SW 1271 (cell line): ENCODE data around the gene AGBL1.

Experiments
- DNase-seq, 2 experiments: peaks; one replicate each; lab custom pipeline; 2025; lab: John Stamatoyannopoulos, UW

Gene AGBL1

DNA sequence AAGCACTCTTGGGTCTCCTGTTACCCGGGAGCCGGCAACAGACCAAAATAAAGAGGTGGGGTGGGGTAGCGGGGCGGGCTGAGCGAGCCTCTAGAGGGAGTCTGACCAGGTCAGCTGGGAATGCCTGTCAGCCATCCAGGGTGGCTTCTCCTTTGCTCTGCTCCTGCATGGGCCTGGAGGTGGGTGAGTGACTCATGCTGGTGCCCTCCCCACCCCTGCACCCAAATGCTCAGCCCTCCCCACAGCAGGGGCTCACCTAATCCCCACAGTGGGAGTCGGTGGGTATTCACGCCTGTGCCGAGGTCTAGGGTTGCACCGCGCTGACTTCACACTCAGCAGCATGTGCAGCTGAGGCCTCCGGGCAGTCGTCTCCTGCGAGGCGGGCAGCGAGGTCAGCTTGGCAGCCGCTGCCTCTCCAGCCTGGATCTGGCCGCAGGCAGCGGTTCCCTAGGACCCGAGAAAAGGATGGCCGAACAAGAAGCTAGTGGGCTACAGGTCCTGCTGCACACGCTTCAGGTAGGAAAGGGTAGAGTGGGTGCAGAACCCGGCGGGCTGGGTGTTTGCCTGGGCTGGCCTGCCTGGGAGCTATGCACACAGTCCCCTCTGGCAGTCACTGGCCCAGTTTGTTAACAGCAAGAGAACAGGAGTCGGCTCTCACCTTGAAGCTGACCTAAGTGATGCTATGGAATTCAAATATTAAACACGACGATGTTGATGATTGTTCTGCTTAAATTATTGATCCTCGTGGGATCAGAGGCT lies at the start of gene AGBL1:
AGBL1 (plus strand) TSS at position 364 of the 759 bp plus-strand sequence.
- no peak for DNase-seq

DNA sequence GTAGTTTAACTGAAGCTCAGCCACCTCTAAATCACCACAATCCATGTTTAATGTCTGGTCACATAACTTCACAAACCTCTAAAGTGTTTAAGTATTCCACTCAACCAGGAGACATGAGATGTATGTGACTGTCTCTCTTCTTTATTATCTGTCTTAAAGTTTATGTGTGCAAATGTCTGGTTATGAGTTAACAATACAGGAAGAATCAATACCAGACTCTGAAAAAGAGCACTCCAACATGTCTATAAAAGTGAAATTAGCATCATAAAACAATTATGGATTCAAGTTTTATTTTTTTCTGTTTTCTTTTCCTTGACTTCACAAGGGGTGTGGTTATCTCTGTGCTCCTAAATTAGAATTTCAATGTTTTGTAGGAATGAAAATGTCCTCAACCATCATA lies 44.8 kb upstream of the AGBL1 start:
- no peak for DNase-seq

DNA sequence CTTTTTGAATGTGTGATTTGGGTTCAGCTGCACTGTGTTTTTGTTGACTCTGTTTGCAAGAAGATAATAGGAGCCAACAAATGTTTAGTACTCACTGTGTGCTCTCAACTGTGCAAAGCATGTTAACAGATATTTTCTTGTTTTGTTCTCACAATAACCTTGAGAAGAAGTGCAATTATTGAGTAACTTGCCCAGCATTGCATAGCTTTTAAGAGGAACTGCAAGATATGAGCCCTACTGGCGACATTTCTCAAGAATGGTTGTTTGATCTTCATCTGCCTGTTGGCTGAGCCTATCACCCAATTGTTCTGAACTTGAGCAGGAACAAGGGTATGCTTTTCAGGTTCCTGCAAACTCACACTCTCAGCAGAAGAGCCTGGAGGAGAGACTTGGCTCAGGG lies 43.4 kb upstream of the AGBL1 start:
- DNase-seq: no peak

DNA sequence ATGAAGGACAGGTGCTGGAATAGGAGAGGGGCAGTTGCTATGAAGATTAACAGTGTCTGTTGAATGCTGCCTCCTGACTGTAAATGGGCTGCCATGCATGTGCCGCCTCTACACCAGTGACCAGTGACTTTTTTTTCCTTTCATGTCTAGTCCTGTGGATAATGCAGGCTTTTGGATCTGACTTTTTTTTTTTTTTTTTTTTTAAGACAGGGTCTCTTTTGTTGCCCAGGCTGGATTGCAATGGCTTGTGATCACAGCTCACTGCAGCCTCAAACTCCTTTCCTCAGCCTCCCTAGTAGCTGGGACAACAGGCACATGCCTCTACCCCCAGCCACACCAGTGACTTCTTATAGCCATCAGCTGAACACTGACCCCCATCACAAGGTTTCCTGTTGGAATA lies 41.2 kb upstream of the AGBL1 start:
- no peak for DNase-seq

DNA sequence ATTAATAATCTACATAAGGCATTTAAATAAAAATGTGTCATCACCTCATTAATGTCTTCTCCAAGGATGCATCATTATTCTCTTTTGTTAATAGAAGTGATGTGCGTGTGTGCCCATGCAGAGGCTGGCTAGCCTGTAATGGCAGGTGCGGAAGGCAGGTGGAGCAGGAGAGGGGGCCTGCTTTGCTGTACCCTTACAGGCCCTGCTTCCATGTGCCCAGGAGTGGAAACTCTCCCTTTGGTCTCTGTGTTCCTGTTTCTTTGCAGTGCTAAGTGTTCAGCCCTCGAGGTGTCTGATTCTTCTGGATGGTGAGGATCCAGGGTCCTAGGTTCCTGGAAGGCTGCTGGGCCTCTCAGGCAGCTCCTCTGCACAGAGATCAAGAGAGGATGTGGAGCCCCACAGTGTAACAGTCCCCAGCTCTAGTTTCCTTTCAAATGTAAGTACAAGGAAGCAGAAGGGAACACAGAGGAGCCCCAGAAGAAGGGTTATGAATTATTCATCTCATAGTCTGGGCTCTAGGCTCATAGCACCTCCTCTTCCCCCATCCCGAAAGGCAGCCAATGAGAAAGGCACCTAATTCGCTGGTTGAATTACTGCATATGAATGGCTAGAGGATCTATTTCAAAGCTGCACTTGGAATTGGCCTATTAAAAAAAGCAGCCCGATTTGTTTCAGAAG lies 39.2 kb upstream of the AGBL1 start:
- DNase-seq: no peak

DNA sequence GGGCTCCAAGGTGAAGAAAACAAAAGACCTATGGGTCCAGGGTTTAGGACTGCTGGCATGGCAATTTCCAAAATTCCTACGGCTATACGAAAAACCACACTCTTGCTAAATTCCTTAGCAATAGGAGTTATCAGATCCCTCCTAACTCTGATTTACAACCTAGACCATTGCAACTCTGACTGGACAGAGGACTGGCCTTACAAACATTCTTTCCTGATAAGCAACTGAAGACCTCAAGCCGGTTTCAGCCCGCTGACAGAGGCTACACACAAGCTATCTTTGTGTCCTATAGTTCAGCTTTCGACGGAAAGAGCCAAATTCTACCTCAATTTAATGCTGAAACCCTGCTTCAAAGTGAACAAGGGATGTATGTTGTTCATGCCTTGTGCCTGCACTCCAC lies 38.3 kb upstream of the AGBL1 start:
- no peak for DNase-seq

DNA sequence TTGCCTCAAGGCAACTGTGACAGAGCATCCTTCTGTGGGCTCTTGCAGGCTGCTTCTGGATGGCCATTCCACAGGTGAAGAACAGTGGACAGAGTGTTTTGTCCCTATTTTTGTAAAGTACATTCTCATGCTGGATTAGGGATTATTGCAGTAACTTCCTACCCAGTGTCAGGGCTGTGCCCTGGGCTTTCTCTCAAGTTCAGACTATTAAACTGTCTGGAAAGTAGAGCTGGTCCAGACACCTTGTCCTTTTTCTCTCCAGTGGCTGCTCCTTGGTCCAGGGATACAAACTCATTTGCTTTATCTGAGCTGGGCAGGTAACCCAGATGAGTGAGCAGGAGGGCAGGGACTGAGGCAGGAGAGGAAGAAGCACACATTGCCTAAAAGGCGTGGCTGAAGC lies 37.4 kb upstream of the AGBL1 start:
- no peak for DNase-seq

DNA sequence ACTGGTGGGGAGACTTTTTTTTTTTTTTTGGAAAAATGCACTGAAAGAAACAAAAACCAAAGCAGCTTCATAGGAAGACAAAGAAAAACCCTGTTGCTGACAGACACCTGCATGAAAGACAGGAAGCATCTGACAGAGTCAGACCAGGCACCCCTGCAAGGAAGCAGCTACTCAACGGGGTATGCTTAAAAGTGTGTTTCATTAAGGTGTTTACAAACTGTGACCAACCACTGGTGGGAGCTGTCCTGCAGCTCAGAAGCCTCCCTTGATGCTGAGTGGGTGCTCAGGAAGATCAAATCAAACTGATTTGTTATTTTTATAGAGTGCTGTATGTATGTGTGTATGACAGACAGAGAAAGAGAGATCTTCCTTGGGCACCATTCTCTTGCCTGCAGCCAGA lies 34.7 kb upstream of the AGBL1 start:
- DNase-seq: no peak

DNA sequence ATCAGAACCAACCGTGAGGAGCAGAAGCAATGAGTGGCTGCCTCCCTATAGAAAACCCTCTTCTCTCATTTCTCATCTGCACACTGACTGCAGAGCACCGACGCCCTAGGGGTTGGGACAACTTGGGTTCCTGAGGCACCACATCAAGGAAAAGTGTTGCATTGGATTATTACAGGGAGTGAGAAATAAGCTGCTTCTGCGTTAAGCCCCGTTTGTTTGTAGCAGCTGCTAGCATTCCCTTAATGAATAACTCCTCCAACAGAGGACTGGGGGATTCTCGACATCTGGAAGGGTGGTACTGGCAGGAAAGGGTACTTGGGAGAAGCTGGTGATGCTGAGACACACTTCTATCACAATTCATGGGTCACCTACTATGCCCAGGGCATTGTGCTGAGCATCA lies 25.3 kb upstream of the AGBL1 start:
- no peak for DNase-seq

DNA sequence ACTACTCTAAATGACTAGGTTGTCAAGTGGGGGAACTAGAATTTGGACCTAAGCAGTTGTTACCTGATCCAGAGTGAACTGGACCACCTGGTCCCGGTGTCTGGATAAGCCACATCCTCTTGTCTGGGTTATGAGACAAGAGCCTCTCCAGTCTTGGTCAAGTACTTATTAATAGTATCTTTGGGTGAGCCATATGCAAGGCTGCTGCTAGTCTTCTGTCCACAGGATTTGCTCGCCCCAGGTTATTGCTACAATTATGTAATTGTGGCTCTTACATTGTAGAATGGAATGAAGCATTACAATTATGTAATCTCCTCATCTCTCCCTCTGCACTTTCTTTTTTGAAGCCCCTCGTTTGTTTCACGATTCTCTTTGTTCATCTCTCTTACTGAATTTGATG lies 24.0 kb upstream of the AGBL1 start:
- DNase-seq: no peak

DNA sequence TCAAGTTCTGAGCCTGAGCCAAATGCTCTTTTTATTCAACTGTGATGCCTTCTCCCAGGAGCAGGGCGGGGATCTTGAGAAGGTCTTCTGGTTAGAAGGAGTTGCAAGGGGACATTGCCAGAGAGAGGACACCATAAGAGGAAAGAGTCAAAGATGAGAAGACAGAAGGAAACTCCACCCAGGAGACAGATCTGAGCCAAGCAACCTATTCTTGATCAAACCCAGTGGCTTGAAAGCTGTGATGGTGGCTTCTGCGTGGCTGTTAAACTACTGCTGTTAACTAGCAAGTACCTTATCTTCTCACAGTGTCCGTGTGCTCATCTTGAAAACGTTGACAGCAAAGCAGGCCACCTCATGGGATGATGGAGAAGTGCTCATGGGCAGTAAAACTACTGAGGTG lies 19.8 kb upstream of the AGBL1 start:
- no peak for DNase-seq

DNA sequence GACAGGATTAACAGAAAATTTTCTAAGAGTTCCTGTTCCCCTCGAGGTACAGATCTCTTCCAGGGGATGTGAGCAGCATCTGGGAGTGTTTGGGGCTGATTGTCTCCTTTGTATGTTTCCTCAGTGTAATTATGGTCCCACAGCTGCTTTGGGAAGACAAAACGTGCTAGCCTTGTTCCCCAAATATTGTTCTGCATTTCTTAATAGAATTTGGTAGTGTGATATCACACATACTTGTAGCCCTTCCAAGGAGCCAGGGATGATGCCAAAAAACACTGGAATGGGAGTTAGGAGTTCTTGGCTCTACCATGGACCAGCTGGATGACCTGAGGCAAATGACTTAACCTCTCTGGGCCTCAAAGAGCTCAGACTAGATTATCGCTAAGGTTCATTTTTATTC lies 19.0 kb upstream of the AGBL1 start:
- no peak for DNase-seq

DNA sequence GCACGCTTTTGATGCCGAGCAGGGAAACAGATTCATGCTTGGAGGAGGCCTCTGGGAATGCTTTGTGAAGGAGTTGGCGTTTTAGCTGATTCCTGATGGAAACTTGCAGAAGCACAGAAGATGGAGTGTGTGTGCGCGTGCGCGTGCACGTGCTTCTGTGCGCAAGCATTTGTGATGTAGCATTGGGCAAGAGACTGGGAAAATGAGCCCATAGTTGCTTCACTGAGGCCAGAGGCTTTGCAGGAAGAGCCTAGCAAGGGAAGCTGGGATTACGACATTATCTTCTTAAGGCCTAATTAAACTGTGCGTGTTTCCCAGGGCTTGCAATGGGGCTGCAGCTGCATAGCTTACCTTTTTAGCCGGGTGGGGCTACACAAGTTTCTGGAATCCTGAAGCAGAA lies 18.1 kb upstream of the AGBL1 start:
- no peak for DNase-seq

DNA sequence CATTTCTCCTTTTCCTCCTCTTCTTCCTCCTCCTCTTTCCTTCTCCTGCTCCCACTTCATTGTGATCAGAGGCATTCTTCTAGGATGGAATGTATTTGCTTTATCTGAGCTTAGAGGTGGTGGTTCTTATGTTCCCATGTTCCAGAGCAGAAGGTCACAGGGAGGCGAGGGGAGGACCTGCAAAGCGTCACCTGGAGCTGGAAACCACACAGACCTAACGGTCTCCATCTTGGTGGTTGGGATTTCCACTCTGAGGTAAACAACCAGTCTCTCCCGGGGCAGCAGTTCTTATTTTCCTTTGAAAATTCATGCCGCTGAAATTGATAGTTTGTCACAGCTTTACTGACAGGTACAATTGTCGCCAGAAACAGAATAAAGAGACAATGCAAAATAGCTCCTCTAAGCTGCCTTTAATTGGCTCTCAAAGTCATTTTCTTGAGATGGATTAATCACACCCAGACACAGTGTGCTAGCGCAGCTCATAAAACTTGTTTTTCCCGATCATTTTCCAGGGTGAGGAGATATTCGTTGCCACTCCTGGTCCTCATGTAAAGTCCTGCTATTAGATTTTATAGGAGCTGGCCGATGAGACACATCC lies 16.9 kb upstream of the AGBL1 start:
- no peak for DNase-seq

DNA sequence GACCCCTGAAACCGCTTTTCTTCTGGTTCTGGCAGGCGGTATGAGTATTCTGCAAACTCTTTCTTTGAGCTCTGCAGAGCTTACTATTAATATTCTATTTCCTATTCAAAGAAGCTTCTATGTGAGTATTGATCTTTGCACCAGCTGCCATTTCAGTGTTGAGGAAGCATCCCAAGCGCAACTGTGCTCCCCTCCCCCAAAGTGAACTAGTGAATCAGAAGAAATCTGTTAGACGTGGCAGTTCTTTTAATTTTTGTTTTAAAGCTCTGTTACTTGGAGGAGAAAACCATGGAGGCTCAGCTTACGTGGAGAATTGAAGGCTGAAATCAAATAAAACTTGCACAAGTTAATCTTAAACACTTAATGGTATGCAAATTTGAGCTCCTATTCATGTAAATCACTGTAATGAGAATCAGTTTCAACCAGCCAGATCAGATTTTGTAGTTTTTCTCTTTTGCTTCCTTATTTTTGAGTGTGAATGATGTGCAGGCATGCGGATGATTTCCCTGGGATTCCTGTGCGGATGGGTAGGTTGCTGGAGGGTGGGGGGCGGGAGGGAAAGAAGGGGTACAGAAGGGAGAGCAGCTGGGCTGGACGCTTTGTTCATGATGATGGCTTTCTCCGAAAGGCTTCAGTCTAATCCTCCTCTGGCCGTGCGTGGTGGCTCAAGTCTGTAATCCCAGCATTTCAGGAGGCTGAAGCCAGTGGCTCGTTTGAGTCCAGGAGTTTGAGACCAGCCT lies 16.1 kb upstream of the AGBL1 start:
- DNase-seq: no peak

DNA sequence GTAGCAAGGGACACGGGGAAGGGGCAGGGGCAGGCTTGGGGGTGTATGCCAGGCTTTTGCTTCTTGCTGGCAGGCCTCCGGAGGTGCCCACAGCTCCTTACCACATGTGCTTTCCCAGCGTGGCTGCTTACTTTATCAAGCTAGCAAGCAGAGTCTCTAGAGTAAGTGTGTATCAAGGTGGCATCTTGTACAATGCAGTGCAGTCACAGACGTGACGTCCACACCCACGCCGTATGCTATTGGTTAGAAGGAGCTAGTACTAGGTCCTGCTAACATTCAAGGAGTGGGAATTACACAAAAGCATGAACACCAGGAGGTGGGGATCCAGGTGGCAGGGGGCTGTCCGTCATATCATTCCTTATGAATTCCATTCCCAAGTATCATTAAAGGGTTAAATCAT lies 15.3 kb upstream of the AGBL1 start:
- no peak for DNase-seq

DNA sequence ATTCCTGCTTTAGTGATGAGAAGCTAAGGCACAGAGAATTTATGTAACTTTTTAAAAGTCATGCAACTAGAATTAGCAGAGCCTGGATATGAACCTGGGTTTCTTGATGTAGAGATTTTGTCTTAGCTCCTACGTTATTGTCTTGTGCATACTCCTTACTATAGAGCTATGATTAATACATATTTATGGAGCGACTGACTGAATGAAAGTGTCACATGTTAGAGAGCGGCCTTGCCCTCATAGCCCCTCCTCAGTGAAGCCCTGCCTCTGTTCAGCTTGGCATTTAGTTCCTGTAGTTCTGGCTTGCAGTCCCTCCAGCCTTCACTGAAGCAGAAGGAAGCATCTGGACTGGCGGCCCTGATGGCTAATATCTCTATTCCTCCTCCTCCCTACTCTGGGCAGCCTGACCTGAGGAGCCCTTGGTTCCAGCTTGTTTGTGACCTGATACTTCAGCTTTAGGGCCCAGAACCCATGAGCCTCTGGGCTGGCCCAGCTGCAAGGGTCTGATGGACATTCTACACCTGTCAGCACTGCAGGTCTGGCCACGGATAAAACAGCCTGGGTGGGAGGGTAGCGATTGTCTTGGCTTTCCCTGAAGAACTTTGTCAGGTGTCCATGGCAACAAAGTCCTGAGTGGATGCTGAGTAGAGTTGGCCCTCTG lies 13.4 kb upstream of the AGBL1 start:
- DNase-seq: no peak

DNA sequence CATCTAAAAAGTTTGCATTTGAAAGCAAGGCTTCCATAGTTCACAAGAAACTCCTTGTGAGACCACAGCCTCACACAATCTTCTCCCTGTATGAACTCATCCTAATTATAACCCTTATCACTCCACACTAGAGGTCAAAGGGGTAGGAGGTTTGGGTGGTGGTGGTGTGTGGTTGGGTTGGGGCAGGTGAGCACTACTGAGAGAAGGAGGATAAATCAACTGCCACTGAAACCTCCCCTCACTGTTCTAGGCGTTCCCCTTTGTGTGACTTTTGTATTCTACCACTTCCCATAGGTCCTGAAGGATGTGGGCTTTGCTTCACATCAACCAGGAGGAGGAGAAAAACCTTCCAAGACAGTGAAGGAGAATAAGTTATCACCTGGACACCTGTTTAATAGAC lies 6.4 kb upstream of the AGBL1 start:
- DNase-seq: no peak

DNA sequence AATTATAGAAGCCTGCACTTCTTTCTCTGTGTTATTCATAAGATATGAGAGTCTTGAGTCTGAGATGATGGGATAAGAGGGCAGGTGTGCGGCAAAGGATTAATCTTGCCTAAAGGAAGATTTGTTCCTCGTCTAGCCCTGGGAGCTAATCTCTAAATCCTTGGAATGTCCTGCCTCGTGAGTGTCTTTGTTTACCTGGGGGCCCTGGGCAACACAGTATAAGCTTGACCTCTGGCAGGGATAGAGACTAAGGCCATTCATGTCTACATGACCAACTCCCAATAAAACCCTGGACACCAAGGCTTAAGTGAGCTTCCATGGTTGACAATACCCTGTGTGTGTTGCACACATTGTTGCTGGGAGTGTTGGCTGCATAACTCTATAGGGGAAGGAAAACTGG lies 3.2 kb upstream of the AGBL1 start:
- DNase-seq: no peak

DNA sequence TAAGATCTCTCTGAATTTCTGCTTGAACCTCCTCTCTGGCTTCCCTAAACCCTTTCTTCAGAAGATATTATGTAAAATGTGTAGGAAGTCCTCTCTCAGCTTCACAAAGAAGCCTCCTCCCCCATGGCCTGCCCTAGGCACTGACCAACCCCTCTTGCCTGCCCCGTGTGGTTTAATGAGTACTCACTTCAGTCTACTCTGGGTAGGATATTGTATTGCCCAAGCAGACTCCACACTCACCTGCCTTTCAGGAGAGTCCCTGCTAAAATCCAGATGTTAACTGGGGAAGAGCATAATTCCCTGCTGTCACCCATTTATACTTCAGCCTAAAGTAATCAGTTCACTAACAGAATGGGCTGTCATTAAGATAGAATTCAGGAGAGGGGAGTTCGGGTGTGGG lies 2.6 kb upstream of the AGBL1 start:
- DNase-seq: no peak

DNA sequence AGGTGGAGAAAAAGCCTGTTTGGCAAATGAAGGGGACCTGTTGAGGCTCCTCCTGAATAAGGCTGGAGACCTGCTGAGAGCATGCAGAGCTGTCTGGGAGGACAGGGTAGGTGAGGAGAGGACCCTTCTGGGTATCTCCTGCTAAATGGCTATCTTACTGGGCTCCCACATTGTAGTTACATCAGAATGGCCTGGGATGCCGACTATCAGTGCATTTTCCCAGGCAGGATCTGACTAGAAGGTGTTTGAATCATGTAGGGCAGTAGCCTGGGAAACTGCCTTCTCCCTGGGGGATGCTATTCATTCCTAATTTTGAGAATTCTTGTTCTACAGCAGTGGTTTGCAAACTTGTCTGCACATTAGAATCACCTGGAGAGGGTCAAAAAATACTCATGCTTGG lies 631 bp downstream of the AGBL1 start:
- no peak for DNase-seq

DNA sequence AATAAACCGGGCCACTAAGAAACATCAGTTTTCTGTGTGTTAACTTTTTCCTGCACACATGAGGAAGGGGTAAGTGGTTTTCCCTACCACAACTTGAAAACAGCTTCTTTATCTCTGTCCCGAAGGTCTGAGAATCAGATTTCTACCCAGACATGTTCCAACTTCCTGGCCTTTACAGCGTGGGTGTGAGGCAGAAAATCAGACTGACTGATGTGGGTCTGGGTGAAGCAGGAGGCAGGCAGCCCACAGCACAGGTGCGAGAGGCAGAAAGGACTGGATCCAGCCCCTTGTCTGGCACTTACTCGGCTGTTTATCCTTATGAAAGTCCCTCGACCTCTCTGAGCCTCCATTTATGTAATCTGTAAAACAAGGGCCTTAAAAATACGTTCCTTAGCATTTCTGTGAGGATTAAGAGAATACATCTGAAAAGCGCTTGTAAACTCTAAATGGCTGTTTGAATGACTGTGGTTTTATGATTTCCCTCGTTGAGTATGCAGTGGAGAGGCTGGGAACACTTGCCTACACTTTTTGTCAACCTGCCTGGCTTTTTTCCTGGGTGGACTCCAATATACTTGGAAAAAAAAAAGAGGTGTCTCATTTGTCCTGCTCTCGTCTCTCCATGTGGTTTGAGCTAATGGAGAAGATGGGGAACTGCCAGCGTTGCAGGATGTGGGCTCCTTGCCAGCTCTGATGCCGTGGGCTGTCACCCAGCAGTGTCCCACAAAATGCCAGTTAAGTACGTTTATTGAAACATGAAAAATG lies 3.1 kb downstream of the AGBL1 start:
- DNase-seq: no peak
